ENCODE results near the gene ESRRA. TPM values are rescaled to one million over a fixed set of nuclear protein-coding genes. Genes with fewer than 3 reads are reported as not detected.

ESRRA gene
- total RNA-seq, 5 donors from 2014 or later (not counting 1 experiment from before 2014, with no cell fraction given) = 20.2 to 43.1 (median 39.7) TPM

DNA sequence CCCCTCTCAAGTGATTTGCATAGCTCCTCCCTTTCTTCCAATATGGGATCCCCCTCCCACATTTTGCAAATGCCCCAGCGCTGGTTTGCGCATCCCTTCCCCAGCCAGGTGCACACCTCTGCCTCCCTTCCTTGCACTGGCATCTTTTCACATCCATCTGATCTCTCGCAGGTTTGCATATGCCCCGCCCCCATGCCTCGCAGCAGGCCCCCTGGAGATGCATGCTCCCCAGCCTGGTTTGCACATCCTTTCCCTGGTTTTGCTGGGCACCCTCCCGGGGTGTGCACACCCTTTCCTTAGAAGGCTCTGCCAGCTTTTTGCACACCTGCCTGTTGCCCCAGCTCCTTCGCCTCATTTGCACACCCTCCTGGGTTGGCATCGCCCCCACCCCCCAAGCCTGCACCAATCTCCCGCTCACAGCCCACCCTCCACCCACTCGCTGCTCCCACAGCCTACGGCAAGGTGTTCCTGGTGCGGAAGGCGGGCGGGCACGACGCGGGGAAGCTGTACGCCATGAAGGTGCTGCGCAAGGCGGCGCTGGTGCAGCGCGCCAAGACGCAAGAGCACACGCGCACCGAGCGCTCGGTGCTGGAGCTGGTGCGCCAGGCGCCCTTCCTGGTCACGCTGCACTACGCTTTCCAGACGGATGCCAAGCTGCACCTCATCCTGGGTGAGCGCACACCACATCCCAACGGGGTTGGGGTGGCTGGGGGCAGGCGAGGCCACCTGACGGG lies 54.6 kb downstream of the ESRRA start:
- ATAC-seq (replicated peaks in 1 of 4) (peak; percentile 31 to 66 (median 45)), DNase-seq (peak in 12 of 35 experiments; percentile 15 to 59 (median 26))
- Histone ChIP-seq H3K36me3 (ENCODE audit: control insufficient read depth in 2 of 2, extremely low read depth in 1 of 2, insufficient read depth in 1 of 2, low read length in 1 of 2) (peaks cover 14 to 36% of the 10 kb centered on the region in 2 donors), H3K4me1 (ENCODE audit: control insufficient read depth in 1 of 2, extremely low read depth in 1 of 2, insufficient read depth in 2 of 2, low read length in 2 of 2) (peaks cover 14 to 41% of the 10 kb centered on the region in 2 experiments), H3K4me3 (ENCODE audit: control insufficient read depth in 1 of 2, extremely low read depth in 1 of 2, low read length in 1 of 2) (peak overlapping the region; percentile 80 to 85), H3K27ac (ENCODE audit: low read length) (no peak overlapping the region), H3K9me3 (no peaks in the 10 kb centered on the region), H3K27me3 (replicated peaks in 1 of 2; ENCODE audit: control insufficient read depth in 2 of 2, extremely low read depth in 1 of 2, insufficient read depth in 2 of 2, low read length in 1 of 2) (no peaks in the 10 kb centered on the region)
- Mint-ChIP-seq H3K9me3 (no peaks in the 10 kb centered on the region), H3K36me3 (peaks cover 18% of the 10 kb centered on the region), H3K4me1 (peaks cover 24 to 40% (median 31%) of the 10 kb centered on the region in 3 donors), H3K27ac (peak overlapping the region; percentile 83 to 87), H3K27me3 (no peaks in the 10 kb centered on the region), H3K4me3 (peak overlapping the region; percentile 90 to 97 (median 91))
- ChIA-PET CTCF (interaction anchor here in 1 of 2 donors (0.6 kb wide), 1 partner anchor 89 kb away, joined by 3 read pairs; no protein-coding TSS in a partner anchor), POLR2A (no interaction called here)
- WGBS (ENCODE audit: insufficient coverage) = 9% methylated on average over 34 of the region's 38 CpGs

- Mint-ChIP-seq H3K4me1 (peaks cover 24 to 40% (median 31%) of the 10 kb centered on the region in 3 donors), H3K4me3 (peak overlapping the region; percentile 90 to 97 (median 91)), H3K36me3 (peaks cover 18% of the 10 kb centered on the region), H3K27me3 (no peaks in the 10 kb centered on the region), H3K9me3 (no peaks in the 10 kb centered on the region), H3K27ac (peak overlapping the region in 1 of 2 donors; percentile 87)
- Histone ChIP-seq H3K9me3 (no peaks in the 10 kb centered on the region), H3K36me3 (ENCODE audit: control insufficient read depth in 2 of 2, extremely low read depth in 1 of 2, insufficient read depth in 1 of 2, low read length in 1 of 2) (peaks cover 14 to 39% of the 10 kb centered on the region in 2 donors), H3K4me1 (ENCODE audit: control insufficient read depth in 1 of 2, extremely low read depth in 1 of 2, insufficient read depth in 2 of 2, low read length in 2 of 2) (peaks cover 14 to 37% of the 10 kb centered on the region in 2 experiments), H3K4me3 (ENCODE audit: control insufficient read depth in 1 of 2, extremely low read depth in 1 of 2, low read length in 1 of 2) (no peak overlapping the region), H3K27me3 (replicated peaks in 1 of 2; ENCODE audit: control insufficient read depth in 2 of 2, extremely low read depth in 1 of 2, insufficient read depth in 2 of 2, low read length in 1 of 2) (no peaks in the 10 kb centered on the region), H3K27ac (ENCODE audit: low read length) (no peak overlapping the region)
- ATAC-seq (replicated peaks in 1 of 4) (peak in 1 of 4 experiments; percentile 31), DNase-seq (peak in 2 of 35 experiments; percentile 16 to 30)
- CTCF ChIA-PET = interaction anchor here in 1 of 2 donors (0.5 to 0.6 kb wide), 2 partner anchors 55 to 89 kb away, joined by 3 to 4 read pairs; partner anchors contain the start of gene ESRRA
- 71% methylated on average over 10 of the region's 13 CpGs for WGBS (ENCODE audit: insufficient coverage)
- POLR2A ChIA-PET = no interaction called here
Measured at GRCh38 chr11:64360448-64360921, 55.2 kb downstream of the ESRRA start.

GRCh38 chr11:64361659-64362058 lies 56.3 kb downstream of the ESRRA start:
- Mint-ChIP-seq H3K4me3 (peak overlapping the region in 1 of 3 donors; percentile 9), H3K36me3 (peaks cover 21% of the 10 kb centered on the region)
- no peak for ATAC-seq (replicated peaks in 1 of 4)

DNA sequence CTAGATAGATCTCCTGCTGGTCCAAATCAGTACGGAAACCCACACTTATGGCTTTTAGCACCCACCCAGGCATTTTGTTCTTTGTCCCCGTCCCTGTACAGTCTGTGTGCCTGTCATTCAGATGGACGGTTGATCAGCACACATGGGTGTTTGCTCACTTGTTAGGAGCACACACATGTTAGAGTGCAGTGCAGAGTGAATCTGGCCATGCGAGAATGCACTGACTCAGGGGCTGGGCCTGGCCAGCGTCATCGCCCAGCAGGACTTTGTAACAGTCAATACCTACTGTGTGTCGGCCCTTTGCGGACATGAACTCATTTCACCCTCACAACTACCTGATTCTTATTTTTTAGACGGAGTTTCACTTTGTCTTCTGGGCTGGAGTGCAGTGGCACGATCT lies 57.0 kb downstream of the ESRRA start:
- CTCF ChIA-PET = no interaction called here
- H3K27ac Mint-ChIP-seq = peak overlapping the region in 1 of 2 donors; percentile 12
- POLR2A ChIA-PET = no interaction called here
- H3K27me3 Mint-ChIP-seq = no peaks in the 10 kb centered on the region
- DNase-seq = no peak
- peak overlapping the region in 1 of 3 donors; percentile 28 for H3K4me3 Mint-ChIP-seq
- peaks cover 24% of the 10 kb centered on the region for H3K36me3 Mint-ChIP-seq
- H3K4me1 ChIP-seq (ENCODE audit: control insufficient read depth in 1 of 2, extremely low read depth in 1 of 2, insufficient read depth in 2 of 2, low read length in 2 of 2) = peaks cover 14 to 31% of the 10 kb centered on the region in 2 experiments
- no peak overlapping the region for H3K27ac ChIP-seq (ENCODE audit: low read length)
- peaks cover 16 to 35% (median 27%) of the 10 kb centered on the region in 3 donors for H3K4me1 Mint-ChIP-seq
- no peak overlapping the region for H3K4me3 ChIP-seq (ENCODE audit: control insufficient read depth in 1 of 2, extremely low read depth in 1 of 2, low read length in 1 of 2)
- peaks cover 17 to 50% of the 10 kb centered on the region in 2 donors for H3K36me3 ChIP-seq (ENCODE audit: control insufficient read depth in 2 of 2, extremely low read depth in 1 of 2, insufficient read depth in 1 of 2, low read length in 1 of 2)
- no peak for ATAC-seq (replicated peaks in 1 of 4)
- H3K27me3 ChIP-seq (replicated peaks in 1 of 2; ENCODE audit: control insufficient read depth in 2 of 2, extremely low read depth in 1 of 2, insufficient read depth in 2 of 2, low read length in 1 of 2) = no peaks in the 10 kb centered on the region
- H3K9me3 ChIP-seq = no peaks in the 10 kb centered on the region
- no peaks in the 10 kb centered on the region for H3K9me3 Mint-ChIP-seq
- WGBS (ENCODE audit: insufficient coverage) = 96% methylated on average over 10 of the region's 10 CpGs

More at GRCh38 chr11:64361659-64362058, 56.3 kb downstream of the ESRRA start:
- Histone ChIP-seq H3K36me3 (ENCODE audit: control insufficient read depth in 2 of 2, extremely low read depth in 1 of 2, insufficient read depth in 1 of 2, low read length in 1 of 2) (peaks cover 17 to 47% of the 10 kb centered on the region in 2 donors), H3K27ac (ENCODE audit: low read length) (no peak overlapping the region), H3K4me1 (ENCODE audit: control insufficient read depth in 1 of 2, extremely low read depth in 1 of 2, insufficient read depth in 2 of 2, low read length in 2 of 2) (peaks cover 14 to 37% of the 10 kb centered on the region in 2 experiments), H3K9me3 (no peaks in the 10 kb centered on the region), H3K4me3 (ENCODE audit: control insufficient read depth in 1 of 2, extremely low read depth in 1 of 2, low read length in 1 of 2) (no peak overlapping the region), H3K27me3 (replicated peaks in 1 of 2; ENCODE audit: control insufficient read depth in 2 of 2, extremely low read depth in 1 of 2, insufficient read depth in 2 of 2, low read length in 1 of 2) (no peaks in the 10 kb centered on the region)
- peaks cover 19 to 36% (median 28%) of the 10 kb centered on the region in 3 donors for H3K4me1 Mint-ChIP-seq
- POLR2A ChIA-PET = no interaction called here
- H3K27me3 Mint-ChIP-seq = no peaks in the 10 kb centered on the region
- CTCF ChIA-PET = no interaction called here
- DNase-seq = no peak
- H3K9me3 Mint-ChIP-seq = no peaks in the 10 kb centered on the region
- H3K27ac Mint-ChIP-seq = no peak overlapping the region
- WGBS (ENCODE audit: insufficient coverage) = 94% methylated on average over 11 of the region's 18 CpGs

DNA sequence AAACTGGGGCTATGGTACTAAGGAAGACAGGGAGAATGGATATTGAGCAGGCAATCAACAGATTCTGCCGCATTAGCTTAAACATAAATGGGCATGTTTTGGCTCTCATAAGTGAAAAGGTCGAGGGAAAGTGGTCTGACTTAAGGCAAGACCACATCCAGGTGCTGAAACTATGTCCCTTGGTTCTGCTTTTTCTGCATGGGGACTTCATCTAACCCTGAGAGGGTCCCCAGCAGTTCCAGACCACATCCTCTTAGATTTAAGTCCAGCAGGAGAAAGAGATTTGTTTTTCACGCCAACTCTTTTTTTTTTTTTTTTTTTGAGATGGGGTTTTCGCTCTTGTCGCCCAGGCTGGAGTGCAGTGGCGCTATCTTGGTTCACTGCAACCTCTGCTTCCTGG lies 59.1 kb downstream of the ESRRA start:
- Mint-ChIP-seq H3K4me3 (no peak overlapping the region), H3K27ac (no peak overlapping the region), H3K36me3 (peaks cover 29% of the 10 kb centered on the region), H3K9me3 (no peaks in the 10 kb centered on the region), H3K4me1 (peaks cover 15 to 23% (median 17%) of the 10 kb centered on the region in 3 donors), H3K27me3 (no peaks in the 10 kb centered on the region)
- Histone ChIP-seq H3K36me3 (ENCODE audit: control insufficient read depth in 2 of 2, extremely low read depth in 1 of 2, insufficient read depth in 1 of 2, low read length in 1 of 2) (peaks cover 28 to 63% of the 10 kb centered on the region in 2 donors), H3K4me3 (ENCODE audit: control insufficient read depth in 1 of 2, extremely low read depth in 1 of 2, low read length in 1 of 2) (no peak overlapping the region), H3K4me1 (ENCODE audit: control insufficient read depth in 1 of 2, extremely low read depth in 1 of 2, insufficient read depth in 2 of 2, low read length in 2 of 2) (peaks cover 0 to 12% of the 10 kb centered on the region in 2 experiments), H3K27ac (ENCODE audit: low read length) (no peak overlapping the region), H3K27me3 (replicated peaks in 1 of 2; ENCODE audit: control insufficient read depth in 2 of 2, extremely low read depth in 1 of 2, insufficient read depth in 2 of 2, low read length in 1 of 2) (no peaks in the 10 kb centered on the region), H3K9me3 (no peaks in the 10 kb centered on the region)
- DNase-seq (no peak), ATAC-seq (replicated peaks in 1 of 4) (no peak)
- ChIA-PET POLR2A (interaction anchor here (0.7 kb wide), 2 partner anchors 12 to 394 kb away, joined by 4 to 6 read pairs; no protein-coding TSS in a partner anchor), CTCF (interaction anchor here in 1 of 2 donors (0.7 kb wide), 1 partner anchor 29 kb away, joined by 3 read pairs; no protein-coding TSS in a partner anchor)
- no CpG with 5 or more reads among the region's 6 CpGs for WGBS (ENCODE audit: insufficient coverage)

- H3K4me1 Mint-ChIP-seq = peaks cover 10 to 18% (median 12%) of the 10 kb centered on the region in 3 donors
- WGBS (ENCODE audit: insufficient coverage) = 100% methylated on average over 2 of the region's 4 CpGs
- no peak overlapping the region for H3K27ac Mint-ChIP-seq
- Histone ChIP-seq H3K27ac (ENCODE audit: low read length) (no peak overlapping the region), H3K4me3 (ENCODE audit: control insufficient read depth in 1 of 2, extremely low read depth in 1 of 2, low read length in 1 of 2) (no peak overlapping the region), H3K36me3 (ENCODE audit: control insufficient read depth in 2 of 2, extremely low read depth in 1 of 2, insufficient read depth in 1 of 2, low read length in 1 of 2) (peaks cover 32 to 65% of the 10 kb centered on the region in 2 donors), H3K4me1 (ENCODE audit: control insufficient read depth in 1 of 2, extremely low read depth in 1 of 2, insufficient read depth in 2 of 2, low read length in 2 of 2) (peaks cover 0 to 7% of the 10 kb centered on the region in 2 experiments), H3K9me3 (no peaks in the 10 kb centered on the region), H3K27me3 (replicated peaks in 1 of 2; ENCODE audit: control insufficient read depth in 2 of 2, extremely low read depth in 1 of 2, insufficient read depth in 2 of 2, low read length in 1 of 2) (no peaks in the 10 kb centered on the region)
- H3K4me3 Mint-ChIP-seq = no peak overlapping the region
- H3K9me3 Mint-ChIP-seq = no peaks in the 10 kb centered on the region
- no peak for DNase-seq
- ChIA-PET POLR2A (no interaction called here), CTCF (no interaction called here)
- H3K36me3 Mint-ChIP-seq = peaks cover 31% of the 10 kb centered on the region
- ATAC-seq (replicated peaks in 1 of 4) = no peak
- no peaks in the 10 kb centered on the region for H3K27me3 Mint-ChIP-seq
Measured at GRCh38 chr11:64364911-64365310, 59.6 kb downstream of the ESRRA start.

Data from T-cell (primary cell).